GM18499 (cell line): ENCODE measurements around the gene TLE3.

Source experiments
- ATAC-seq: cut with Tn5 transposase; IDR thresholded peaks from one replicate; pipeline ENCODE4 v1.9.1; 2021; ENCODE audit warnings: moderate number of reproducible peaks; ENCODE audit not compliant: insufficient read depth, unreplicated experiment

TLE3 gene

DNA sequence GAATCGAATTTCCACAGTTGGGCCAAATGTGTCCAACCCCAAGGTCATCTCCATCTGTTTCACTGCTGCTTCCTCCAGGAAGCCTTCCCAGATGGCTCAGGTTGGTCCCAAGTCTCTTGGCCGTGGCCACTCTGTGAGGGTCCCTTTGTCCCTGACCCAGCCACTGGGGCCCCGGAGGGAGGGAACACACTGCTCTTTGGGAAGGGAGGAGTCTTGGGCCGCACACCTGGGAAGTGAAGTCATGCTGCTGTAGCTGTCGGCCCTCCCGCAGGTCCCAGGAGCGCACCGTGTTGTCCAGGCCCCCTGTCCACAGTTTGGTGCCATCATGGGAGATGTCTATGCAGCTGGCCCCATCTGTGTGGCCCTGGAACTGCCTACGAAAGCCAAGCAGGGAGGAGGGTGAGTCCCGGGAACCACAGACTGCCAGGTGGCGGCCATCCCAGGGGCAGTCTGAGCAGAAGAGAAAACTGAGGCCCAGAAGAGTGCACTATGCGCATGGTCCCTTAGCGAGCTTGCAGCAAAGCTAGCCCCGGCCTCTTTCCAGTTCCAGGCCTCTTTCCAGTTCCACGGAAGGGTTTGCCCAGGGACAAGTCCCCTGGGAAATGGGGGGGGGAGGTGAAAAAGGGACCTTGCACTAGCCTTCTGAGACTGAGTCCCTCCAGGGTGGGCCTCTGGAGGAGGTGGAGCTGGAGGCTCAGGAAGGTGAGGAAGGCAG lies 44.6 kb downstream of the TLE3 start:
- ATAC-seq: no peak

DNA sequence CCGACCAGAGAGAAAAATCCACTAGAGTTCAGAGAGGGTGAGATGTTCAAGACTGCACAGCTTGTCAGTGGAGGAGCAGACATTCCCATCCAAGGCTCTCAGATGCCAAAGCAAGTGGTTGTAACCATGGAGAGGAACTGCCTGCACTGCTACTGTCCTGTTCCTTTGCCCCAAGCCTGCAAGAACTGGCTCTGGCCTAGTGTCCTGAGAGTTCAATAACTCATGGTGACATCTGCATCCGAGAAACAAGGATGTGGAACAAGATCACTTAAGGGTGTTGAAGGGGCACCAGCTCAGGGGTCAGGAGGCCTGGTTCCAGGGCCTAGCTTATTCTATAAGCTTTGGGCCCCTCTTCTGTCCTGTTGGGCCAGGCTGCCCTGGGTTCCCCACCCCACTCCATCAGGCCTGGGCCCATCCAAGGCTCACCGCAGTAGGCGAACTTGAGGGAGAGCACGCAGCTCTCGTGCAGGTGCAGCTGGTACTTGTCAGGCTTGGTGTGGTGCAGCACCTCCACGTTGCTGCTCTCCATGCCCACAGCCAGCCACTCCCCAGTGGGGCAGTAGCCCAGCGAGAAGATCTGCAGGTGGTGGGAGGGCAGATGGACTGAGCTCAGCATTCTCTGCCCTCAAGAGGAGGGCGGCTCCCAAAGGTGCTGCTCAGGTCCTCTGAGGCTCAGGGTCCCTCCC lies 45.6 kb downstream of the TLE3 start:
- no peak for ATAC-seq

DNA sequence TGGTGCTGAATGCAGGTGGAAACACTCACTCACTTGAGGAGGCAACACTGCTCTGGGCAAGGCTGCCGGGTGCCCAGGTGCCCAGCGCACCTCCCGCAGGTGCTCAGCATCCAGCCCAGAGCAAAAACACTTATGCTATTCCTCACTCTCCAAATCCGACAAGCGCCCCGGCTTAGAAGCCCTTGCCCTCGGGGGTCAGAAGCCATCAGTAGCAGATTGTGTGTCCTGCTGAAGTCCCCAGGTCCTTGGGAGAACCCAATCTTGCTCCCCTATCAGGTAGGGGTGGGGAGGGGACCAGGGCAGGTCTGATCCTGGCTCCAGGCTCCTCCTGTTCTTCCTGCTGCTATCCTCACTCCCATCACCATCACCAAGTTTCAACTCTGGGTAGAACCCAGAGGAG lies 46.7 kb downstream of the TLE3 start:
- ATAC-seq: no peak

DNA sequence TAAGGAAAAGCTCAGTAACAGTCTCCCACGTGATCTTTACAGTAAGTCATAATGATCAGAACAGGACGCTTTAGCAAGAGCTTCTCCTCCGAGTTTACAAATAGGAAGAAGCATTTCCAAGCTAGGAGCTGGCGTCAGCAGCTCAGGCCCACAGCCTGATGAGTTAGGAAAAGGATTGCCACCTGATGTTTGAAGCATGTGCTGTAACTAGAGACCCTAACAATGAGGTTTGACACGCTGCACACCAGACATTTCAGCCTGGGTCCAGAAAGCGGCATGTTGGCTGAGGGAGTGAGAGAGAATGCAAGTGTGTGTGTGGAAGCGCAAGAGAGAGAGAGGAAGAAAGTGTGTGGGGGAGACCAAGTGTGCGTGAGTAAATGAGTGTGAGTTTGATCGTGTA lies 47.3 kb downstream of the TLE3 start:
- no peak for ATAC-seq

DNA sequence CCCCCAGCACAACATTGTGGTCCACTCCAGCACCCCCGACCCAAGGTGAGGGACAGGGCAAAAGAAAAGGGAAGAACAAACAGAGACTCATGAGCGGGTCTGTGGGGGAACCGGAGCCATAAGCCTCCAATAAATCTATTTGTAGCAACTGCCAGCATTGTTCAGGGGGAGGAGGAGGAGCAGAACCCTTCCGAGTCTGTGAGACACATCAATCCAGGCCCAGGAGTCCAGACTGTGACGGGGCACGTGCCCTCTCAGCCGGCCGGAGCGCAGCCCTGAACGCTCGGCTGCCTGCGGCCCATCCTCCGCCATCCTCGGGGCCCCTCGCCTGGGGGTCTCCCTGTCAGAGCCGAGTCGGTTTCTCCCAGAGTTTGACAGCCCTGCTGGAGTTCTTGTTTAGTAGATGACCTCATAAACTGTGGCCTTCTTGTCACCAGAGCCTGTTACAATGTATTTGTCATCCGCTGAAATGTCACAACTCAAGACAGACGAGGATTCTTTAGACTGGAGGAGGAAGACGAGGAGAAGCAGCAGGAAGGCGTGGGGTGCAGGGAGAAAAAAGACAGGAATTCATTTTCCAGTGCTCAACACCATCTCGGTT lies 47.9 kb downstream of the TLE3 start:
- no peak for ATAC-seq

DNA sequence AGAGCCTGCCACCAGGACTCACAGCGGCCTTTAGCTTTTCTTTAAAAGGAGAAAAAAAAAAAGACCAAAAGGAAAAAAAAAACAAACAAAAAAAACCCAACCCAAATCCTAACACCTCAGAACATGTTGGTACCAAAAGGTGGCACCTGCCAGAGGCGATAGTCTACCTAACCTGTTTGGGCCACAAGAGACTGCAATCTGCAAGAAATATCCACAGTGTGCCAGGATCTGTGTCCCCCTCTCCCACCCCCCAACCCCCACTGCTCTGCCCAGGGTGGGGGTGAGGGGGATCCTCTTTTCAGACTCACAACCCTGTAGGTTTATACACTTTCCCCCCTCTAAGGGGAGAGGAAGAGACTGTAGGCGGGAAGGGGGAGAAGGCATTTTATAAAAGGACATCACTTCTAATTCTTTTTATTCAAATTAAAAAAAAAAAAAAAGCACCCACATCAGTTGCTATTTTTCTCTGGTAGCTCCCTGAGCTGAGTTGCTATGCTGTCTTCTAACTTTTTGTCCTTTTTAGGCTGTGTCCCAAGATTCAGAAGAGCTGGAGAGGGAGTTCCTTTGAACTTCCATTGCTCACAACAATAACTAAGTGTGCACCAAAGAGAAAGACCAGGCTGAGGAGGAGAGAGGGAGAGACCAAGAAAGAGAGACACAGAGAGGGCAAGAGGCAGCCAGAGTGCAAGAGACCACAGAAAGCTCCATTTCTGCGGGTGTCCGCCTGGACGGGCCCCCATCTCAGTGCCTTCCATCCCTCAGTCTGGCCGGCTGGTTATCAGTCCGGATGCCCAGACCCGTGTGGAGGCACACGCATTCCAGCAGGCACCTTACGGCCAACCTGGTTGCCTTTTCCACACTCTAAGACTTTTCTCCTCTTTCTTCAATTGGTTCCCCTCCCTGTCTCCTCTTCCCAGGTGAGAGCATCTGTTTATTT lies 48.9 kb downstream of the TLE3 start:
- no peak for ATAC-seq

DNA sequence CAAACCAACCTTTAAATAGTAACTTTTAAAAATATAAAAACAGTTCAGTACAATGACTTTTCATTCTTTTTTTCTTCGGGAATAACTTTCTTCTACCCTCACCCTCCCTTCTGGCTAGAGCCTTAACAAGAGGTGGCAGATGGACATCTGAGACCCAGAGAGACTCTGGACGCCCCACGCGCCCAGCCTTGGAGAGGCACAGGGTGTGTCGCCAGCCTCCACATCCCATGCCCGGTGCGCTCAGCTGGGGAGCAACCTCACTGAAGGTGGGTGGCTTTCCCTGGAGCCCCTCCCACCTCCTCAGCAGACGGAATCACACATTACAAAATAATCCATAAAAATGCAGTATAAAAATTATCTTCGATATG lies 49.5 kb downstream of the TLE3 start:
- ATAC-seq: no peak

DNA sequence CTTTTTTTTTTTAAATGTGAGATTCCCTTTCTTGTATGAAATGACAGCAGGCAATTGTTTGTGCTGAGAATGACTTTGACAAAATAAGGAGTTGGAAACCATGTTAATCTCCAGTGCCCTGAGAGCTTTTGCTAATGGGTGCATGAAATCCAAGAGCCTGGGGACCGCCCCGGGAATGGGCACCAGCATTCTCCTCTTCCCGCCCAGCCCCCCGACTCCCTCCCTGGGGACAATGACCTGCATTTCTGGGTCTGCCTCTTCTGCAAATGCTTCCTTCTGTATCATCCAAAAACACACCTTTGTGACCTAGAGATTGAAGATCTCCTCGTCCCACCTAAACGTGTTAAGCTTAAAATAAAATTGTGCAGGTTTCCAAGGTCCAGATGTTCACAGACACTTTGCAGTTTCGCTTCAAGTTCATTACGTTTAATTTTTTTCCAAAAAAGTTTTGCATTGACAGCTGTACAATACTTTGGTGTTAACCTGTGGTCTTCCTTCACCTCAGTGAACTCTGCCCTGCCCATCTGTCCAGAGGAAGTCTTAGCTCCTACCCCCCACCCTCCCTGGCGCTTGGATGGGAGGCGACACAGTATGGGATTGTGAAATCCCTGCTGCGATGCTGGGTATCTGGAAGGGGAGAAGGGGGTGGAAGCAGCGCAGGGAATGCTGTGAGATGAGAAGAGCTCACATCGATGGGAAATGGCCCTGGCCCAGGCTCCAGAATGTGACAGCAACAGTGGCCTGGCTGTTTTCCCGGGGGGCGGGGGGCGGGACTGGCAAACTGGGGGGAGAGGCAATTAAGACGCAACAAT lies 50.1 kb downstream of the TLE3 start:
- ATAC-seq: no peak

DNA sequence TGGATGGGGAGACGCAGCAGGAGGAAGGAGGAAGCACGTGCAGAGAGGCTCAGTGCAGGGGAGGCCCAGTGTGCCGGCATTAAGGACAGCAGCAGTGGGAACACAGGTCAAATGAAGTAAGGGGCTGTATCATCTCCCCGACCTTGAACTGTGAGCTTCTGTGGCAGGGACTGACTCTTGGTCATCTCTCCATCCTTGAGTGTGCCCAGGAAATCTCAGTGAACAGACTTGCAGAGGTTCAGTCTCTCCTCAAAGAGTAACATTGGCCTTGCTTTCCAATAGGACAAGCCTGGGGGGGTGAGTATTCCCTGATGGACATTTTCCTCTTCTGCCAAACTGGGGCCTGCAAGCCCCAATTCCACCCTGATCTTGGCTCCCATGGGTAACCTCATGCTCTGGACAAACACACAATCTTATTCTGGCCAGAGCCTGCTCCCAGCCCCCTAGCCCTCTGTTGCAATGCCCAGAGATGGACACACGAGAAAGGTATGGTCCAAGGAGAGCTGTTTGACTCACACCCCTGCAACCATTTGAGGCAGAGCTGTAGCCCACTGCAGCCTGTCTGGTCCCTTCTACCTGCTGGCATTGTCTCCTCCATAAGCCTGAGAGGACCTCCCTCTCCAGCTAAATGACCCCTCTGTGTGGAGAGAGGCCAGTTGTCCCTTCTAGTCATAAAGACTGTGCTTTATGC lies 50.9 kb downstream of the TLE3 start:
- no peak for ATAC-seq

DNA sequence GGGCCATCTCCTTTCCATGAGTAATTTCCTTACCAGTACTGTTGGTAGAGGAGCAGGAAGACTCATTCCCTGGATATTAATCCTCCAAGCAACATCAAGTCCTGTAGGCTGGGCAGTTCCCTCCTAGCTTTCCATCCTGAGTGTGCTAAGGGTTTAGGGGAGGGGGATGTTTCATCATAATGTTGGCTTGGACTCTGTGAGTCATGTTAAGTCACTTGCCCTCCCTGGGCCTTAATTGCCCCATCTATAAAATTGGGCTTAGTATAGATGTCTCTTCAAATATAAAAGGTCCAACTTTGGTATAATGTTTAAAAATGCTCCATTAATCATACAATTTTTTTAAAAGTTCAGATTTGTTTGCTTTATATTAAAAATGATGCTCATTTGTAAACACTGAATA lies 52.7 kb downstream of the TLE3 start:
- ATAC-seq: no peak

DNA sequence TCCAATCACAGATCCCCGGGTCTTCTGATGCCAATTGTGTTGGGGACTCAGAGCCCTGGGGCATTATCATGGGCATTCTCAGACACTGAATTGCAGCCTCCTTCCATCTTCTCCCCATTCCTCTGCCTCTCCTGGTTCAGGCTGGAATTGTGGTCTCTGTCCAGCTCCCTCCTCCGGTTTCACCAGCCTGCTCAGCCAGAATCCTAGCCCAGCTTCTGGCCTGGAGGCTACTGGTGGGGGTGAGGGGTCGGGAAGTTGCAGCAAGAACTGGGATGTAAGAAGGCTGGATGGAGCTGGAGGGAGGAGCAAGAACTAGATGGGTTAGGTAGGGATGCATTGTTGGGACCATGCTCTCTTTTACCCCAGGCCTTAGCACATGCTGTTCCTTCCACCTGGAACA lies 53.5 kb downstream of the TLE3 start:
- no peak for ATAC-seq

DNA sequence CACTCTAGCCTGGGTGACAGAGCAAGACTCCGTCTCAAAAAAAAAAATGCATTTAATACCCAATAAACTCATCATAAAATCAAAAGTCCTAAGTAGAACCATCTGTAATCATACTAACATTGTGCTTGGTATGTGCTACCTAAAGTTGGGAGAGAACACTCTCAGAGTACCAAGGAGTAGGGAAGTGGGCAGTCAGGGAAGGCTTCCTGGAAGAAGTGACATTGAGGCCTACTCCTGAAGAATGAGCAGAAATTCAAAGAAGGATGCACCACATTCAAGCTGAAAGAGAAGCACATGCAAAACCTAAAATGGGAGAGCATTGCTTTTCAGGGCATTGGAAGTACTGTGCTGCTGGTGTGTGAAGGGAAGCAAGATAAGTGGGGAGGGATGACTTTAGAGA lies 54.1 kb downstream of the TLE3 start:
- no peak for ATAC-seq

DNA sequence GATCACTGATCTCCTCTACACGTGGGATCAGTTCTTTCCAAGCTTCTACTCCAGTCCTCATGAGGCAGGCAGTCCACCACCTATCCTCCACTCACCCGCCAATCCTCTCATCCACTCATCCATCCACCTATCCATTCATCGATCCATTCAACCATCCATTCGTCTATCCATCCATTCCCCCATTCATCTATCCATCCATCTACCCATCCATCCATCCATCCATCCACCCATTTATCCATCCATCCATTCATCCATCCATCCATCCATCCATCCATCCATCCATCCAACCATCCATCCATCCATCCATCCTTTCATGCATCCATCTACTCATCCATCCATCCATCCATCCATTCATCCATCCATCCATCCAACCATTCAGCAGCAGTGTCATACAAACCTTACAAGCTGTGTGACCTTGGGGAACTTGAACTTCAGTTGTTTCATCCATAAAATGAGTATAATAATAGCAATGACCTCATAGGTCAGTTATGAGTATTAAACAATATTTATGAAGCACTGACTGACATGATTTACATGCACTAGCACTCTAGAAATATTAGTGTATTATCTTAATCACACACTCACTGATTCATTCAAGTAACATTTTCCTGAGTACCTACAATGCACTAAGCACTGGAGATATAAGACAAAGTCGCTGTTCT lies 55.0 kb downstream of the TLE3 start:
- no peak for ATAC-seq

DNA sequence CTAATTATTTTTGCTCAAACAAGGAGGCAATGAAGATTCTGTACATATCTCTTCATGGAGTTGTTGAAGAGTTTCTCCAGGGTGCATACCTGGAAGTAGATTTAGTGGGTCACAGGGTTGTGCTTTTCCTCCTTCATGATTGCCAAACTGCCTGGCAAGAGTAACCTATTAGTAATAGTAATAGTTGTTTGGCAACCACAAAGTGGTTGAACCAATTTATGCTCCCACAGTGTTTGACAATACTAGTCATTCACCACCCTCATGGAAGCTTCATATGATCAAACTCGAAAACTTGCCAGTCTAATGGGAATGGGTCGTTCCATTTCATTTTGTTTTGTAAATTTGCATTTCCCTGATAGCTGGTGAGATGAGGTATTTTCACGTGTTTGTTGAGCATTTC lies 57.8 kb downstream of the TLE3 start:
- ATAC-seq: no peak

DNA sequence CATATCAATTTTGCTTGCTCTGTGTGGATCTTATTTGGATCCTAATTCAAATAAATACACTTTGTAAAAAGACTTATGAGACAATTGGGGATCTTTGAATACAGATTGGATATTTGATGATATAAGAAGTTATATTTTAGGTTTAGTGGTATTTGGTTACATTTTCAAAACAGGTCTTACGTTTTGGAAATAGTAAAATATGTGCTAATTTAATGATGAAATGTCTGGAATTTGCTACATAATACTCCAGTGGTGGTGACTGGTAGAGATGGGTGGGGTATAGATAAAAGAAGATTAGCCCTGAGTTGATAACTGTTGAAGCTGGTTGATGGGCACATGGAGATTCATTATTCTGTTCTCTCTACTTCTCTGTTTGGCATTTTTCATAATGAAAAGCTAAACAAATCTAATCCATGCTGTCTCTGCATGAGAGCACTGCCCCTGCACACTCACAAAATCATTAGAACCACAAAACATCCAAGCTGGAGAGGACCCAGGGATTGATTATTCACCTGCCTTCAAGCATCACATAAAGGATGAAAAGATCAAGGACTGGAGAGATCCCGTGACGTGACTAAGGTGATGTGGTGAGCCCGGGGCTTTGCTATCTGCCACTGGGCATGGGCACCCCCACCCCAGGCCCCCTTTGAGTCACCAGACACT lies 58.9 kb downstream of the TLE3 start:
- ATAC-seq: no peak

DNA sequence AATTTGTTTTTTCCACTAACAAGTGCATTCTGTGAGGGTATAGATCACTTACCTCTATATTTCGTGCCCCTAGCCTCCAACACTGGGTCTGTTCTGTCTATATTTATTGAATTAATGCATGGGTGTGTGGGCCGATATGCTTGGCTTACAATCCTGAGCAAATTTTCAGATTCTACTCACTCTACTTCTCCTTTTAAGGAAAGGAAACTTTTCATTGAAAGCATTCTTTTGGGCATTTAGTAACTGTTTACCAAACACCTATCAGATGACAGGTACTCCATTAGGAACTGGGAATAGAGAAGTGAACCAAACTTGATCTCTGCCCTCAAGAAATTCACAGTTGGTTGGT lies 60.5 kb downstream of the TLE3 start:
- ATAC-seq: no peak

DNA sequence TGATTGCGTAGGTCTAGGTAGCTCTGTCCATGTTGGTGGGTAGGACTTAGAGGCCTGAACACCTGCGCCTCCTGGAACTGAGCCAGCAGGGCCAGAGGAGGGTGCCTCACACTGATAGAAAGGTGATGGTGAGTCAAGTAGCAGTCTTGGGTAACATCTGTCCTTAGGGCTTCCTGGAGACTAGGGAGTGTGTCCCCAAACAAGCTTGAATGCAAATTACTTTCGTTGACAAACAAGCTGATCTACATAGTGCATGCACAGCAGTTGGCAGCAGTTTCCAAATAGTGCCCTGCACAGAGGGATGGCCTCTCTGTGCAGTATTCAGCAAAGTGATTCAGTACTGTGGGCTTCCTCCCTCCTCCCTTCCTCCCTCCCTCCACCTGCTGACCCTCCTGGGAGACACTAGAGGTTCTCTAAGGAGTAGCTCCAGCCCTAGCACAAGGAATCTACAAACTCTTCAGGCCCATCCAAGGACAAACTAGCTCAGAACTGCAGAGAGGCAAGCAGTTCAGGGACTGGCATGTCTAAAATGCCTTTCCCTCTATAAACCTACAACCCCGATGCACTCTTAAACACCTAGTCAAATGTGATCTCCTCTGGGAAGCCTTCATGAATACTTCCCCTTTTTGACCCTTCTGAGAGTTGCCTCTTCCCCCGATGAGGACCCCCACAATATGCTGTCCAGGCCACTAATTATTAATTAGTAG lies 61.0 kb downstream of the TLE3 start:
- ATAC-seq: peak; percentile 56

DNA sequence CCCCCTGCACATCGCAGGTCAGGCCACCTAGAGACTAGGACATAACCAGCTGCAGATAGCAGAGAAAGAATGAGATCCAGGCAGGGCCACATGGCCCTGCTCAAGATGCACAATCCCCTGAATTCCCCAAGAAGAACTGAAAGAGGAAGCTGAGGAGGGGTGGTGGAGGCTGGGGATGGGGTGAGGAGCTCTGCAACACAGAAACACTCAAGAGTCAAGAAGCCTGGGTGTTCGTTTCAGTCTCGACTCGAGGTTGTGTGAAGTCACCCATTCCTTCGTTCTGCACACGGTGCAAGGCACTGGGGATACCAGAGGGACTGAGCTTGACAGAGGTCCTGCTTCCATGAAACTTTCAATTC lies 62.0 kb downstream of the TLE3 start:
- ATAC-seq: no peak
